GM12872 (cell line): ENCODE data around the gene KIF5A.

Experiments used
- CTCF ChIP-seq: IDR thresholded peaks from 3 replicates; pipeline ENCODE4 v1.5.1; 2011; ENCODE audit warnings: low read depth, mild to moderate bottlenecking, low read length, moderate library complexity; ENCODE audit not compliant: insufficient read depth

KIF5A gene

GRCh38 chr12:57531836-57532235 is 18.0 kb upstream of the KIF5A start:
- no peak for TF ChIP-seq CTCF

GRCh38 chr12:57533108-57533507 is 16.7 kb upstream of the KIF5A start:
- TF ChIP-seq CTCF, result no peak

- no peak for TF ChIP-seq CTCF
Measured at GRCh38 chr12:57534250-57534649, 15.6 kb upstream of the KIF5A start.

- no peak for TF ChIP-seq CTCF
Measured at GRCh38 chr12:57534991-57535543, 14.8 kb upstream of the KIF5A start.

GRCh38 chr12:57535764-57536596 is 13.9 kb upstream of the KIF5A start:
- no peak for TF ChIP-seq CTCF

- no peak for TF ChIP-seq CTCF
Measured at GRCh38 chr12:57536597-57536942, 13.3 kb upstream of the KIF5A start.

GRCh38 chr12:57539134-57539768 is 10.6 kb upstream of the KIF5A start:
- no peak for TF ChIP-seq CTCF
